ENCODE data around the gene SLC4A1.

Gene SLC4A1

DNA sequence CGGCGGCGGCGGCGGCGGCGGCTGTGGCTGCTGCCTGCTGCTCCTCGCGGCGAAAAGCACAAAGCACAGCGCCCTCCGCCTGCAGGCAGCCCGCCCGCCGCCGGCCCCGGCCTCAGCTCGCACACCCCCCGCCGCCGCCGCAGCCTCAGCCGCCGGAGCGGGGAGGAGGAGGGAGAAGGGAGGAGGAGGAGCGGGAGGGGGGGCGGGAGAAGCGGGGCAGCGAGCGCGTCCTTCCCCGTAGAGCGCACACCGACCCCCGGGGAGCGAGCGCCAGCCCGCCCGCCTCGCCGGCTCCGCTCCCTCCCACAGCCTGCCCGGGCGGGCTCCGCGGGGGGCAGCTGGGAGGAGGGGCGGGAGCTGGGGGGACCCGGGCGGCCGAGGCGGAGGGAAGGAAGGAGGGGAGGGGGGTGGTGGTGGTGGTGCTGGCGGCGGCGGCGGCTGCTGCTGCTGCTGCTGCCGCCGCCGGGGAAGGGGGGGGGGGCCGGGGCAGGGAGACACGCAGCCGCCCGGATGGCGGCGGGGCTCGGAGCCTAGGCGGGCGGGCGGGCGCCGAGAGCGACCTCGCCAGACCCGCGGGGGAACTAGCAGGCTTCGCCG lies 48.2 kb downstream of the SLC4A1 start, which contains the start of gene UBTF:
UBTF (minus strand) TSS at position 60 of the 597 bp plus-strand sequence. CDS start 1,446 bp downstream, outside the sequence.
- DNase-seq: peak; percentile 61 to 85 (median 74)

DNA sequence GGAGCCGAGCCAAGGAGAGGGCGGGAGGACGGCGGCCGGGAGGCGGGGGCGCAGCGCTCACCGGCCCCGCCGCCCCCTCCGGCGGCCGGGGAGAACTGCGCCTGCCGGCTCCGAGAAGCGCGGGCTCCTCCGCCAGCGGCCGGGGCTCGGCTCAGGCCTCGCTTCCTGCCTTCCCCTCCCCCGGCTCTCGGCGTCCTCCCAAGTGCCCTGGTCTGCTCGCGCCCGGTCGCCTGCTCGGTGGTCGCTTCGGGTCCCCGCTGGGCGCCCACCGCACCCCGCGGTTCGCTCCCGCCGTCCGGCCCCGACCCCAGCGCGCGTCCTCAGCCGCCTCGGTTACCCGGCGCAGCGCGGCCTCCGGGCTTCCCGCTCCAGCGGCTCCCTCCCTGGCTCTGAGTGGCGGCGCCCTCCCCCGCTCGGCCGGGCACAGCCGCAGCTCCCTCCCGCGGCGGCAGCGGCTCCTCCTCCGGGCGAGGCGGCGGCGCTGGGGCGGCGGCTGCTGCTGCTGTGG lies 48.8 kb downstream of the SLC4A1 start:
- DNase-seq: peak; percentile 83 to 92 (median 87)

DNA sequence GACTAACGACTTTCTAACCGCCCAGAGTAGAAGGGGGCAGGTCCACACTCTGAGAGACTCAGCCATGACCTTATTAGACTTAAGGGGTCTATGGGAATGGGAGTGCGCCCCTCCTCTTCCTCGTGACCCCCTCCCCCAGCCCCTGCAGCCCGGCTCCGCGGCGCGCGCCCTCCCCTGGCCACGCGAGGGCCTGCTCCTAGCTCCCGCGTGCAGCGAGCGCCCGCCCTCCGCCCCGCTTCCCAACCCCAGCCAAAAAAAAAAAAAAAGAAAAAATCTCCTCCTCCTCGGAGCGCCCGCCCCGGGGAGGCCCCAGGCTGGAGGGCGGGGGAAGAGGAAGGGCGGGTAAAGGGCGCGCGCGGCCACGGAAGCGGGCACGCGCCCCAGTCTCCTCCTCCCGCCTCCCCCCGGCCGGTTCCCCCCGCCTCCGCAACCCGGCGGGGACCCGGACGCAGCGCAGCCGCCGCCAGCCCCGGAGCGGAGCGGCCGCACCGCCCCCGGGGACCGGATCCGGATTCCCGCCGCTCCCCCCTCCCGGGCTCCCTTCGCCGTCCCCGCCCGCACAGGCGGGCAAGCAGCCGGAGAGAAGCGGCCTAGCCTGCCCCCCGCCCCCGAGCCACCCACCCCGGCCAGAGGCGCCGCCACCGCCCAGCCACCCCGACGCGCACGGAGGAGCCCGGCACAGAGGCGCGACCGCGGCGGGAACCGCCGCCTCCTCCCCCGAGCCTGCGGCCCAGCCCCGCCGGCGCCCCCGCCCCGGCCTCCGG lies 49.4 kb downstream of the SLC4A1 start:
- DNase-seq: peak; percentile 93 to 98 (median 96)

DNA sequence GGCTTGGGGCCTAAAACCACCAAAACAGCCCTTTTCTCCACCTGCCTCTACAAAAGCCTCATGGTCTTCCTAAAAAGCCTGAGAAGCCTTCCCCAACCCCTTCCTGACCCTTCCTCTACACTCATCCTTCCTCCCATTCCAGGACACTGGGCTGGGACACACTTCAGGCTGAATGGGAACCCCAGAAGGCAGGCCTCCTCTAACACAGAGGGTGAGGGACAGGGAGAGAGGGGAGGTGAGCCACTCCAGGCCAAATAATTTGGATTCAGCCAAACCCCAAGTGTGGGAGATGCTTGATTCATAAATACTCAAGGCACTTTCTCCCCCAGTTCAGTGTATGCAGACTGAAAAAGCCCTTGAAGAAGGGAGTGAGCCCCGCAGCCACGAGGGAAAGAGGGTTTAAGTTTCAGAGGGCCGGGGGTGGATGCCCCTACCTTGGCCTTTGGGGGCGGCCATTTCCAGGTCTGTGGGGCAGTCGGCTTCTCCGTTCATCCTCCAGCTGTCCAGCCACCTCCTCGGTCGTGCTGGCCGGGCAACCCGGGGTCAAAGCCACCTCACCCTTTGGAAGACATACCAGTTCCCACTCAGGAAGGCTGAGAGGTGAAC lies 50.1 kb downstream of the SLC4A1 start:
- DNase-seq: no peak

DNA sequence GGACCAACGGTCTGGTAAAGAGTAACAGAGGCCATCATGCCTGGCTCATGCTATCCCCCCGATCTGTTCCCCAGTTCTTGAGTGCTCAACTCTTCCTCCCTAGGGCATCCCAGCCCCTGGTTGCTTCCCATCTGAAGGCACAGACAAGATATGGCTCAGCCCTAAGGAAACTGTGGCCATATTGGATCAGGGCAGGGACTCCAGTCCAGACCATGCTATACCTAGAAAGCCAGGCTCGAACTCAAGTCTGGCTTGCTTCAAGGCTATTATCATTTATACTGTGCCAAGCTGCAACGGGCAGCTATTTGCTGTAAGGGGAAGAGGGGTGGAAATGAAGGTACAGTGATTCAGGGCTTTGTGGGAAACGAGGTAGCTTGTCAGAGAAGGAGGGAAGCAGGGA lies 51.2 kb downstream of the SLC4A1 start:
- DNase-seq: no peak

DNA sequence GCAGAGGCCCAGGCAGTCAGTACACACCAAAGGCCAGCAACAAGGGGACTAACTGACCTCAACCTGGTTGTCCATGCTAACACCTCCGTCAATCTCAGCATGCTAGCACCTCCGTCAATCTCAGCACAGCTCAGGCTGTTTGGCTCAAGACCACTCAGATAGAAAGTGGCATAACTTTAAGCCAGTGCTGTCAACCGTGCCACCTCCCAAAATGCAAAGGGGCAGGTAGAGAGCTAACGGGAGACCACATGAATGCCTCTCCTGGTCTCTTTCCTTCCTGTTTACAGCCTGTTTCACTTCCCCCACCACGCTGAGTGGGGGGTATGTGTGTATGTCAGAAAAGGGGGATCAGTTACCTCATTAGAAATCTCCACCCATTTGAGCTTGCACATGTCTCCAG lies 51.8 kb downstream of the SLC4A1 start:
- no peak for DNase-seq

DNA sequence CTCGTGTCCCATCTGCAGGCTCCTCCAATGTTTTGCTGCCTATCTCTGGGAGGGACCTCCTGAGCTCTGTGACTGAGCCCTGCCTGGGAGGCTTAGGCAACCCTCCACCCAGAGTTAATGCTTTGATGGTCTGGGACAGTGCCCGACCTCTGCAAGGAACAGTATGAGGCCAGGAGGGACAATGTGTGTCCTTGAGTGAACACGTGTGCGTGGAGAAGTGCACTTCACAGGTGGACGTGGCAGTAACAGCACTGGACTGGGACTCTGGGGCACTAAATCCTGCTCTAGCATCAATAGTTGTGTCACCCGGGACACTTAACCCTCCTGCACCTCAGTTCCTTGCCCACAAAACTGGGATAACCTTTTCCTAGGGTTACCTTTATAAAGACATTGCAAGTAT lies 53.0 kb downstream of the SLC4A1 start:
- no peak for DNase-seq

DNA sequence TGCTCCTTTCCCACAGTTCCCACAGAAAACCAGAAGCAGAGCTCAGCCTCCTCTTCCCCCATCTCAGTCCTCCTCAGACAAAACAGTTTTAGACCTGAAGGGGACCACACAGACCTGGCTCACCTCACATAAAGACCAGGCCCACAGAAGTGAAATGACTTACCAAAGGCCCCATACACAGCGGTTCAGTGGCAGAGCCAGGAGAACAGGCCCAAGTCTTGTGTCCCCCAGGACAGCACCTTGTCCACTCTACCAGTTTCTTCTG lies 53.8 kb downstream of the SLC4A1 start:
- no peak for DNase-seq

DNA sequence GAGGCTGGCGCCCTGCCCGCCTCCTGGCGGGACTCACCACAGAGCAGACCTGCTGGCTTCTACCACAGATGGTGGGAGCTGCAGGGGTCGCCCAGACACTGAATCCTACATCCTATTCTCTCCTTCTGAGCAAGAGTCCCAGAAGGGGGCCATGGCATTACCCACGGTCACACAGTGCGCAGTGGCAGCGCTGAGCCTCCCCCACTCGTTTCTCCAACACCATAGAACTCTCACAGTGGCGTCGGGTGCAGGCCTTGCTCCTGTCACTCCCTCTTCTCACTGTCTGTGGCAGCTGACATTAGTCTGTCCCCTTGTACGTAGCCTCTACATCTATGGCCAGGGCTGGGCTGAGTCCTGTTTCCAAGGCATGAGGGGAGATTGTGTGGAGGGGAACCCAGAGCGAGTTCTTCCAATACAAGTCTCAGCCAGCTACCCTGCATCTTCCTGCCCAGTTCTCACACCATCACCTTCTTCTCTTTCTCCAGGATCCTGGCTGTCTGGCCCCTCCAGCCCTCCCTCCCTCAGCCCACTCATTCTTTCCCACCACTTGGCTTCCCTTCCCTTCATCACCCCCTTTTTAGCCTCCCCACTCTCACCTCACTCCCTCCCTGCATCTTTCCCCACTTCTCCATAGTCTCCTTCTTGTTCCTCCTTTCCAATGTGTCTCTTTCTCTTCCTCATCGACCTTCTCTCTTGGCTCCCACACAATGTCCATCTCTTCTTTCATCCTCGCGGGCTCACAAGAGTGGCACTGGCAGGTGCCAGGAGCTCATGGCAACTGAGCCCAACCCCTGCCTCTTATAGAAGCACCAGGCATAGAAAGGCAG lies 54.3 kb downstream of the SLC4A1 start:
- no peak for DNase-seq

DNA sequence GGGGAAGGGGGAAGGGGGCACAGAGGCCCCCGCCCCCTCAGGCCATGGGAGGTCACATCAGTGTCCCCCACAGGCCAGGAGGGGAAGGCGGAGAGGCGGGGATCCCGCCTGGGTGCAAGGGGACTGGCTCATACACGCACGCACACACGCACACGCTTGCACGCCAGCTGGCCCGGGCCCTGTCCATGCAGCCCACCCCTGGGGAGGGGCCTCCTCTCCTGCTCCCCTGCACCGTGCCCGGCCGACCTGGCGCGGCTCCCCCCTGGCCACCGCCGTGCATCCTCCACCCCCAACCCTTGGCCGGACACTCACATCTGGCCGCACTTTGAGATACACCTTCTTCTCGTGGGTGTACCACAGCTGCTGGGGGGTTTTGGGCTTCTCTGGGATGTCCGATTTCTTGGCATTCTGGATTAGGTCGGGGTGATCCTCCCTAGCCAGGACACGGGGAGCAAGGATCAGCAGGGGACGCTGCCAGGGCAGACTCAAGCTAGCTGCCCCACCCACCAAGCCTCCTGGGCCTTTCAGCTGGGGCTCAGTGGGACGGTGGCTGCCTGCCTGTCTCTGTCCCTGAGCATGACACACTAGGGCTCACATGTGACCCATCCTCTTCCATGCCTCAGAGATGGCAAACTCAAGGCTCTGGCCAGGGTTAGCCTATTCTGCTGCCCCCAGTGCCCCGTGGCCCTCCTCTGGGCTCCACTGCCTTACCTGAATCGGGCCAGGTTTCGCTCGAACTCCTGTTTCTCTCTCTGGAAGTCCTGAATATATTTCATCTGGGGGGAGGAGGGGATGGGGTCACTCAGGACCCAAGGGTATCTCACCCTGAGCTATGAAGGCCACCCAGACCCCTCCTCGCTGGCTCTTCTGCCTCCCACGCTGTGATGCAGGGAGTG lies 55.2 kb downstream of the SLC4A1 start:
- no peak for DNase-seq

DNA sequence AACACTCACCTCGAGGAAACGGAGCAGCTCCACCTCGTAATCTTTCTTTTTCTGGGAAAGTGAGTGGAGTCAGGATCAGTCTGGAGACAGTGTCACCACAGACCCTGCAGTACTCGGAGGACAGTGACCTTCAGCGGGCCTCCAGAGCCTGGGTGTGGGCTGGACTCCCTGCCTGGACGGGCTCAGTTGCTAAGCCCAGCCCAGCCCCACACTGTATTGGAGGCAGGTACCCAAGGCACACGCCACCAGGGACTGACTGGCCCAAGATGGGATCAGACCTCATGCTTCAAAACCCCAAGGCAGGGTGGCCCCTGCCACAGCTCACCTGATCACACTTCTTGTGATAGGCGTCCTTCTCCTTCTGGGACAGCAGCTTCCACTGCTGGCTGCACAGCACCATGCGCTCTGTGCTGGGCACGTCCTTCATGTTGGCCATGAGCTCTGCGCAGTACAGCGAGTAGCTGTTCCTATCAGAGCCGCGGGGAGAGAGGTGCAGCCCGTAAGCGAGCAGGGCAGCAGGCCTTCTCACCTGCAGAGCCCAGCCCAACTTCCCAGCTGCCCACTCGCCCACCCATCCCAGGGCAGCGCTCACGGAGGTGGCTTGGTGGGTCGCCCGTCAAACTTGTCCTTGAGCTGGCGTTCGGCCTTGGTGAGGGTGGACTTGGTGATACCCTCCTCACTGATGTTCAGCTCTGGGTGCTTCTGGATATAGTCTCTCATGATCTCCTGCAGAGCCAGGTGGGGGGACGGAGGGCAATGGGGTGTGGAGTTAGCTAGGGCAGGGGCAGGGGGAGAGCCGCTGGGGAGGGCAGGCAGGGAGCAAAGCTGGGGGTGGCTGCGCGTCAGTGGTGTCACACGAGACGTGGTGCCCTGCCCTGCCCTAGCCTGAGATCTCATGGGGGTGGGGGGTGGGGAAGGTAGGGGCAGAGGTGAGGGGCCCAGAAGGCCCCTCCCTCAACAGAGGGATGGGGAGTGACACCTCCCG lies 56.4 kb downstream of the SLC4A1 start:
- no peak for DNase-seq

DNA sequence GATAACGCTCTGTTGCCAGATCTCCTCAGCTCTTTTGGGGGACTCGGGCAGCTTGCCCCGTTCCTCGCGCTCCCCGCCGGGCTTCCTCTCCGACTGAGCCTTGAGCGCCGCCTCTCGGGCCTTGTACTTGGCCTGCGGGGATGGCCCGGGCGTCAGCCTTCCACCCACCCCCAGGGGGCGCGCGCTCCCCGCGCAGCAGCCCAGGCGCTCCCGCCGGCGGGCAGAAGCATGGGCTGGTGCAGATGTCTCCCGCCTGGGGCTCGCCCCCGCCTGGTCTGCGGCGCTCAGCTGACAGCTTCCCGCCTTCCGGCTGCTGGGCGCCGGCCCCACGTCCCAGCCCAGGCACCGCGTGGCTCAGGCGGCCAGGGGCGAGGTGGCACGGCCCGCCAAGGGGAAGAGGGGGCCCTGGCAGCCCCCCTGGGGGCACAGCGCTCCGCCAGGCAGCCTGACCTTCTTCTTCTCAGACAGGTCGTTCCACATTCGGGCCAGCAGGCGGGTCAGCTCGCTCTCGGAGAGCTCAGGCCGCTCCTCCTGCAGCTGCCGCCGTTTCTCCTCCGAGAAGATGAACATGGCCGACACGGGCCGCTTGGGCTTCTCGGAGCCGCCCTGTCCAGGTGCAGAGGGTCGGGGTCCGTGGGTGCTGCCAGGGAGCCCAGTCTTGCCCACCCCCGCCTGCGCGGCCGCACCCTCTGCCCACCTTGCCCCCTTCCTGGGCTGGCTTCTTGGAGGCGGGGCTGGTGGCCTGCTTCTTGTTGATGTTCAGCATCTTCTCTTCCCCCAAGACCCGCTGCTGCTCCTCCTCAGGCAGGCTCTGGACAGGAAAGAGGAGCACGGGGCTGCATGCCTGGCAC lies 57.4 kb downstream of the SLC4A1 start:
- DNase-seq: peak; percentile 95 to 97 (median 96)

DNA sequence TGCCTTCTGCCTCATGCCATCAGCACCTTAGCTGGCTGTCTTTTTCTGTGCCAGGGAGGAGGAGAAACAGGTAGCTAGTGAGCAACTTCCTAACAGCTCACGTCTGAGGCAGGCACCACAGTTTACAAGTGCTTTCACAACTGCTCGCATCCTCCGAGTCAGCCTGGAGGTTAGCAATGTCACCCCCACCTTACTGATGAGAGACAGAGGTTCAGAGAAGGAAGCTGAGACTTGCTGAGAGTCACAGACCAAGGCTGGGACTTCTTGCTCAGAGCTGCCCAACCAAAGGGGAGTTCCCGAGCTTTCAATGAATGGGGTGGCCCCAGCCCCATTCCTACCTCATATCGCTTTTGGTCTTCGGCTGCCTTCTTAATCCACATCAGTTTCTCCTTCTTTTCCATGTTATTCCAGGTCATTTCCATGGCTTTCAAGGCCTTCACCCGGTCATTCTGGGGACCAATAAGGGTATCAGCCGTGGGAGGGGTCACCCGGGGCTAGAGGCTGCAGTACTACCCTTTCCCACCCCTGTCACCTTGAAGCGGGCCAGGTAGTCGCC lies 58.1 kb downstream of the SLC4A1 start:
- DNase-seq: no peak

DNA sequence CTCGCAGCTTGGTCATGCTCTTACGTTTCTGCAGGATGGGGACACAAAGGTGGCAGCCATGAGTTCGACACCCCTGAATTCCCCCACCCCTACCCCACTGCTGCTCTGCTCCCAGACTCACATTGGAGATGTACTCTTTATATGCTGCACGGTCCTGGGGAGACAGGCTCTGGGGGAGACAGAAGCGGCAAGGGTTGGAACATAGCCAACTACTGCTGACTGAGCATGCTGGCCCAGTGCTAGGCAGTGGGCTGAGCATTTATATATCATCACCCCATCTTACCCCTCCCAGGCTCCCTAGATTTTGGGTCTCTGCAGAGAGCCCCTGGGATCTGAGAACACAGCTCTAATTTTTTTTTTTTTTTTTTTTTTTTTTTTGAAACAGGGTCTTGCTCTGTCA lies 60.2 kb downstream of the SLC4A1 start:
- DNase-seq: no peak

DNA sequence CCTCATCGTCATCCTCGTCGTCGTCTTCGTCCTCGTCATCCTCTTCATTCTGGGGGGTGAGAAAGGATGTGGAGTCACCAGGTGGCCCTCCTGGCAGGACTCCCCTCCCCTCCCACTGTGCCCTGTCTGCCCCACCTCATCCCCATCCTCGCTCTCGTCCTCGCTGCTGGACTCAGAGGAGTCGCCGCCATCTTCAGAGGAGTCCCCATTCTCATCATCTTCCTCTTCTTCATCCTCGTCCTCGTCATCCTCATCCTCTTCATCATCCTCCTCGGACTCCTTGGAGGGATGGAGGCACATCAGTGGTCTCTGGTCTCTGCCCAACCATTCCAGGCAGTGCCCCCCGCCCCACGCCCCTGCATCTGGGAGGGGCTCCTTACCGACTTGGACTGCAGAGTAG lies 60.6 kb downstream of the SLC4A1 start:
- DNase-seq: no peak

DNA sequence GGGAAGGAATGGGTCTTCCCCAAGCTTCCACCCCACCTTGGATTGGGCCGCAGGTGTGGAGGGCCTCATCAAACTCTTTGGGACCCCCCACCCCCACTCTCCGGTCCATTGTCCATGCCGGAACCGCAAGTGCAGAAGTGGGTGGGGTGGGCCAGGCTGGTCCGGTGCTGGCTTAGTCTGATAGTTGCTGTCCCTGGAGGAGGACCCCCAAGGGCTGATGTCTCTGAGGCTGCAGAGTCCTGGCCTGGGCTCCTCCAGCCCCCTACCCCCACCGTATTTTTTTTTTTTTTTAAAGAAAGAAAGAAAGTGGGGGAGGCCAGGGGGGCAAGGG lies 61.1 kb downstream of the SLC4A1 start:
- no peak for DNase-seq

DNA sequence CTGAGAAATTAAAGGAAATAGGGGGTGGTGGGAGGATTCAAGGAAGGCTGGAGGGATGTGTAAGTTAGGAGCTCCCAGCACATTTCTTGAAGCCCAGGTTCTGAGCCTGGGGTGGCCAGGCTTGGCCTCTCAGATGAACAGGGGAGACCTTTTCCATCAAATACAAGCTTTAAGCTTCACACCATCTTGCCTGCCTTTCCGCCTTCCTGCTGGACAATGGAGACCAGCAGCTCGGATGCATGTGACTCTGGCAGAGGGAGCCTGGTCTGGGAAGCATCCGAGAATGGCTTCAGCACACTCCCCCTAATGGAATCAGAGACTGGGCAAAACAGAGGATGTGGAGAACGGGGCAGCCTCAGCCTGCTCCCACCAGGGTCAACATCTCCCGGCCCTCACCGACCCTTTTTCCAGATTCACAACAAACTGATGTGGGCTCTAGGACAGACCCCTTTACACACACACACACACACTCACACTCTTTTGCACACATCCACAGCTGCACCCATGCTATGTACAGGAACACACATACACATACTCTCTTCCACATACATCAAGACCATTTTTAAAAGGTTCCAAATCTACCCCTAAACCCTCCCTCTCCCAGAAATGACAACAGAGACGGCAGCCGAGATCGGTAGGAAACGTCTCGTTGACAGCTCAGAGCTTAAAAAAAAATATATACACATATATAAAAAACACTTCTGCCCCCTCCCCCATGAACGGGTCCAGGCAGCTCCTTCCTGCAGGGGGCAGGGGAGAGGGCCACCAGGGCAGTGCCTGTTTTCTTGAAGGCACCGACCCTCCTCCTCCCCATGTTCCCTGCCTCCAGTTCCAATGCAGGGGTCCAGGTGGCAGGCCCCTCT lies 61.7 kb downstream of the SLC4A1 start:
- no peak for DNase-seq

DNA sequence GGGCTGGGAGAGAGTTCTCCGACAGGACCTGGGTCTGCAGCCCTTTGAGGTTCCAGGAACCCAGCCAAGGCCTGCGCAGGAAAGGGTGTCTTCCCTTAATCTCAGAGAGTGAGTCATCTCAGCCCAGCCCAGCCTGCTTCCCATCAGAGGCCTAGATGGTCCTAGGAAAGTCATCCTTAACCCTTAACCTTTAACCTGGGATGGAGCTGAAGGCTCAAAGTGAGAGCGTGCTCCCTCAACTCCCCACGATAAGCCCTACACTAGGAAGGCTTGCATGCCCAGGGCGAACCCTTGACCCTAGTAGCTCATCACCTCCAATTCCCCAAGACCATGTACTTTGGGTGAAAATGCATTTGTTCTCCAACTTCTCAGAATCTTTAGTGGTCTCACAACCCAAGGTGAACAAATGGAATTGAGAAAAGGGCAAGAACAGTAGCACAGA lies 63.5 kb downstream of the SLC4A1 start:
- peak; percentile 19 to 58 (median 45) for DNase-seq

Measured in suppressor macrophage (primary cell).